HG03066 (cell line): ENCODE results near the gene IFNAR2.

Experiments used
- ATAC-seq: cut with Tn5 transposase; IDR thresholded peaks from one replicate; pipeline ENCODE4 v1.9.1; 2021; ENCODE audit warnings: low read depth; ENCODE audit not compliant: unreplicated experiment

Gene IFNAR2

DNA sequence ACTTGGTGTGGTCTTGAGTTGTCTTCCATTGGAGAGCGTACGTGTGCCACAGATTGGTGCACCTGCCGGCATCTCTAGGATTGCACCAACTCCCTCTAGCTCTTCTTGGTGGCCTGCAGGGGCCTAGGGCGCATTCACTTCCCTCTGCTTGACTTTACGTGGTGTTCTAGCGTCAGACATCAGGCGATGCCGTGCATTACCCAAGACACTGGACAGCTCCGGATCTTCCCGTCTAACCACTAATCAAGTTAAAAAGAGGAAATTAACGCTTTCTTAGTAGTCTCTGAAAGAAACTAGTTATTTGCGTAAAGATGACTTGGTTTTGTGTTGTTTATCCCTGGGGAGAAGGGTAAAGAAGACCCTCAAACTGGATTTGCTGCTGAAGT, 35.9 kb downstream of the IFNAR2 start:
- no peak for ATAC-seq

DNA sequence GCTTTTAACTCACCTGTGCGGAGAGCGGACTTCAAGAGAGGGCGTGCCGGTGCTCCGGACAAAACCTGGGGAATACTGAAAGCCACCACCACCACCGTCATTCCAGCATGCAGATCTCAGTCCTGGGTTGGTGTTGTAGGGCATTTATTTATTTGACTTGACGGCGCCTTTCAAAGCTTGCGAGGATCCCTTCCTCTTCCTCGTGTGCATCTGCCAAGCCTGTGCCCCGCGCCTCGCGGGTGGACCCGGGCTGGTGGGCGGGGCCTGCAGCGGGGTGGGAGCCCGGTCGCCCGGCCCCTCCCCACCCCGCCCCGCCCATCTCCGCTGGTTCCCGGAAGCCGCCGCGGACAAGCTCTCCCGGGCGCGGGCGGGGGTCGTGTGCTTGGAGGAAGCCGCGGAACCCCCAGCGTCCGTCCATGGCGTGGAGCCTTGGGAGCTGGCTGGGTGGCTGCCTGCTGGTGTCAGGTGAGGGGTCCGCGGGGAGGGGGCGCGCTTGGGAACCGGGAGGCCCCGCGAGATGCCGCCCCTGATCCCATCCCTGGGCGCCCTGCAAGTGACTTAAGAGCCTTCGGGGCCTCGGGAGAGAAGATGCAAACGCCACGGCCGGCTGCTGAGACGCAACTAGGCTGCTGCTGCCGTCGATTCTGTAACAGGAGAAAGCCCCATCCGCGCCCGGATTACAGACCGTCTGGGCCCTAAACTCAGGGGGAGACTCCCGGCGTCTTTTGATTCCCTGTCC, 36.5 kb downstream of the IFNAR2 start, which contains the start of gene IL10RB:
Gene IL10RB (plus strand): TSS at position 318 of the 739 bp plus-strand sequence. CDS start 99 bp downstream, at position 417.
- no peak for ATAC-seq

DNA sequence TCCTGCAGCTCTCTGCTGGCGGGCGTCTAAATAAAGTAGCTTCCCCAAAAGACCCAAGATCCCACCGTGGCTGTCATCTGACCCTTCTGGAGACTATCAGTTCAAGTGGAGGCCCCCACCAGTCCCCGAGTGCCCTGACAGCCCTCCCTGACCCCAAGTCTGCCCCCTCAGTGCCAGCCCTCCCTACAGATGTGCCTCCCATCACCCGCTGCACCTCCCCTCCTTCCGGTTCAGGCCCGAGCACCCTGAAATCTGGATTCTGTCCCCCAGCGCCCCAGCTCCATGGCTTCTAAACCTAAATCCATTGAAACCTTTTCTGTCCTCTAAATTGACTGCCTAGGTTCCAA, 37.0 kb downstream of the IFNAR2 start:
- ATAC-seq, result no peak

DNA sequence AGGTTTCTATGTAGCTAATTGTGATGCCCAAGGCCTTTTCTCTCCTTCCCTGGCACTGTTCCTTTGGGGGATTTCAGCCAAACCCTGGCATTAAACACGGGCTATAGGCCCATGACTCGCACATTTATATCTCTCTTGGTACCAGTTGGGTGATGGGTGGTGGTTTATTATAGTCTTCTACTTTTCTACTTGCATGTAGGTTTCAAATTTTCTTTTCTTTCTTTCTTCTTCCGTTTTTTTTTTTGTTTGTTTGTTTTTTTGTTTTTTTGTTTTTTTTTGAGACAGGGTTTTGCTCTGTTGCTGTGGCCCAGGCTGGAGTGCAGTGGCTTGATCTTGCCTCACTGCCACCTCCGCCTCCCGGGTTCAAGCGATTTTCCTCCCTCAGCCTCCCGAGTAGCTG, 37.5 kb downstream of the IFNAR2 start:
- no peak for ATAC-seq

DNA sequence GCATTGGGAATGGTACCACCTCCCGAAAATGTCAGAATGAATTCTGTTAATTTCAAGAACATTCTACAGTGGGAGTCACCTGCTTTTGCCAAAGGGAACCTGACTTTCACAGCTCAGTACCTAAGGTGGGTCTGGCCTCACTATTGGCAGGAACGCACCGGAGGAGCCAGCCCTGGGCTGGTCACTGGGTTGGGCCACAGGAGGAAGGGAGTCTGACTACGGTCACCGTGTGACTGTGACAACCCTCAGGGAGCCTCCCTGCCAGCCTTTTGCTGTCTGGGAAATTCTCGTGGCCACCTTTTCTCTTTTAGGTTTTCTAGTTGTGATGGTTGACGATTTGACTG, 38.6 kb downstream of the IFNAR2 start:
- peak; percentile 15 for ATAC-seq

DNA sequence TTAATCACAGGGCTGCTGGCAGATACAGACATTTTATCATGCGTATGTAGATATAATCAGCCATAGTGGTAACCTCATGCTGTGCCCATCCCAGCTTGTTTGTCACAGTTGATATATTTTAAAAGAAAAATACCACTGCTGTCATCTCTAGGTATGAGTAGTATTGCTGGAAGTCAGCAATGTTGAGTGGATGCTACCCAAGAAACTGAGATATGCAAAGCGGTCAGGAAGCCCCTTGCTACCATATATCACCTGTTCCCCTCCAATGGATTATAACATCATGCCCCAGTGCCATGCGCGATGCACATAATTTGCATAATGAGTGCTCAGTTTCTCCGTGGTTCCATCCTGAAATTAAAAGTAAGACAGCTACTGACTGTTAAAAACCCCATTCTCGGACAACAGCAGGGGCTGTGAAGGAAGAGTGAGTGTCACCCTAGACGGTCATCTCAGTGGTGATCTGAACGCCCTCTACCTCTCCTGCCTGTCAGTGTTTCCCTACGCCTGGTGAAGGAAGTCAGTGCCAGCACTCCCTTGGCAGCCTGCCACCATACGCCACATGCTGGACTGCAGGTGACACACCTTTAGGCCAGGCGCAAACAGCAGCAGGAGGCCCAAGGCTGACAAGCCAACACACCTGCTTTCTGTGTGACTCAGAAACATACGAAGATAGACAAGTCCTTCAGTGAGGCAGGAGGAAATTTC, 39.2 kb downstream of the IFNAR2 start:
- ATAC-seq, result peak; percentile 48

DNA sequence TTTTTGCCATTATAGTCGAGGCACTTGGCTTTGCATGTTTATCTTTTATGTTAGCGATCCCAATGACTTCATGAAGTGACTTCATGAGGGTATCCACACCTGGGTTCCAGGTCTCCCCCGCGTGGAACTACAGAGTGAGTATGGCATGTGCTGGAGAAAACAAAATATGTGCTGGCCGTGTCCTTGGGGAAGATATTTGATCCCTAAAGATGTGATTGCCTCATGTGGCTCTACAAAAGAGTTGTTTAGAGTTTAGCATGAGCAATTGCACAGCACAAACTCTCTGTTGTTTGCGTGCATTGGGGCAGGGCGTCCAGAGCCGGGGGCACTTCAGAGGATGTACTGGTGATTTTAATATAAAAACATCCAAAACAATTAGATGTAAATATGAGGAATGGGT, 41.2 kb downstream of the IFNAR2 start:
- ATAC-seq, result no peak

DNA sequence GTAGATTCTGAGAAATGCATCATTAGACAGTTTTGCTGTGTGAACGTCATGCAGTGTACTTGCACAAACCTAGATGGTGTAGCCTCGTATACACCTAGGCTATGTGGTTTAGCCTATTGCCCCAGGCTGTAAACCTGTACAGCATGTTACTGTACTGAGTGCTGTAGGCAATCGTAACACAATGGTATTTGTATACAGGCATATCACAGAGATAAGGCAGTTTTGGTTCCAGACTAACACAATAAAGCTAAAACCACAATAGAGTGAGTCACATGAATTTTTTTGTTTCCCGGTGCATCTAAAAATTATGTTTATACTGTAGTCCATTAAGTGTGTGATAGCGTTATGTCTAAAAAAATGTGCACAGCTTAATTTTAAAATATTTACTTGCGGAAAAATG, 43.3 kb downstream of the IFNAR2 start:
- no peak for ATAC-seq

DNA sequence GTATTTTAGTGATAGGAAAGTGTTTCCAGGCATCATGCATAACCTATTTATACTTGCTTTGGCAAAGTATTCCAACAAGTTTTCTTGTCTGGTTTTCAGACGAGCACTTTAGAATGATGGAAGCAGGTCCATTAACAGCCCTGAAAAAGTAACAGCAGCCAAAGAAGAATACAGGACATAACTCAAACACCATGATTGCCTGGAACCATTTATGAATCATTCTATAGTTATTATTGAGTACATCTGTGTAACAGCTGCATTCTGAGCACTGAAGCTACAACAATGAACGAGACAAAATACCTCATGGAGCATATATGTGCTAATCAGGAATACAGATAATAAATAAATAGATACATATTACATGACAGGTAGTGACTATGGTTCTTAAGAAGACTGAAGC, 49.0 kb downstream of the IFNAR2 start:
- ATAC-seq, result no peak

DNA sequence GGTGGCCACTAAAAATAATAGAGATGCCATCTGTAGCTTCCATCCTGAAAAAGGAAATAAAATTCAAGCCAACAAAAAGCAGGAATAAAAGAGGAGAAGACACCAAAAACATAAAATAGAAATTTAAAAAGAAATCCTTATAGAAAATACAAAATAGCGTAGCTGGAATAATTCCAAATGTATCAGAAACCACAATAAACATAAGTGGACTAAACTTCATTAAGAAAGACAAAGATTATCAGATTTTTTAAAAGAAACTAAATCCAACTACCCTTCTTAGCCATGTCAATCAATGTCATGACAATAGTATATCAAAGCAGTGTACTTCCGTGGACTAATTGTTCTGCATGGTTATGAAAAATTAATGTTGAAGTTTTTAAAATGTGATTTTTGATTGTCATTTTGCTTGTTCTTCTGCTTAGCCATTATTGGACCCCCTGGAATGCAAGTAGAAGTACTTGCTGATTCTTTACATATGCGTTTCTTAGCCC, 49.6 kb downstream of the IFNAR2 start:
- no peak for ATAC-seq
